Measurements from ENCODE around the gene NLRC5. TPM values are rescaled to one million over a fixed set of nuclear protein-coding genes. Genes with fewer than 3 reads are reported as not detected.

NLRC5 gene
- total RNA-seq, 1 donor from 2014 or later: 29.9 TPM

DNA sequence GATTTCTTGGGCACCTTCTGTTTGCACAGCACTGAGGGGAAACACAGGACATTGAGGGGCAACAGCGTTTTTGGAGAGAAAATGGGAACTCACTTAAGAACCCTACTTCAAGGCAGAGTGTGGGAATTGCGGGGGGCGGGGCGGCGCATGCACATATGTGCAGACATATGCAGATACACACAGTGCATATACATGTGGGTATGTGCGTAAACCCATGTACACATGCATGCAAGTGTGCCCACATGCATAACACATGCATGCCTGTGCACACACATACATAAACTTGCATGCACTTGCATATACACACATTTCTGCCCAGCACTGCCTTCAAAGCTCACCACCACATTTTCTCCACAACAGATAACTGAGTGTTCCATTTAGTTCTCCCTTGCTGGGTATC, 32.4 kb downstream of the NLRC5 start:
- Histone ChIP-seq H3K79me2 (ENCODE audit: insufficient read depth, low read length) (no peaks in the 10 kb centered on the region), H3K4me1 (ENCODE audit: insufficient read depth, low read length) (no peaks in the 10 kb centered on the region), H3K9ac (ENCODE audit: low read length) (no peak overlapping the region), H3K4me3 (ENCODE audit: insufficient read depth, low read depth, low read length) (no peak overlapping the region), H3K27me3 (ENCODE audit: insufficient read depth, low read length) (no peaks in the 10 kb centered on the region), H3K27ac (ENCODE audit: low read depth, low read length) (no peak overlapping the region), H3K36me3 (ENCODE audit: insufficient read depth, low read length) (peaks cover 13% of the 10 kb centered on the region), H3K4me2 (ENCODE audit: low read length) (no peak overlapping the region), H4K20me1 (ENCODE audit: insufficient read depth, low read length) (no peaks in the 10 kb centered on the region), H2AFZ (ENCODE audit: low read depth, low read length) (no peak overlapping the region), H3K9me3 (ENCODE audit: insufficient read depth, low read depth, low read length) (peaks cover 3% of the 10 kb centered on the region)
- Mint-ChIP-seq H3K4me3 (ENCODE audit: unreplicated experiment) (no peak overlapping the region), H3K4me1 (ENCODE audit: low read depth, unreplicated experiment) (no peaks in the 10 kb centered on the region), H3K27me3 (ENCODE audit: low read depth, unreplicated experiment) (peaks cover 9% of the 10 kb centered on the region), H3K36me3 (ENCODE audit: low read depth, unreplicated experiment) (peaks cover 66% of the 10 kb centered on the region), H3K9me3 (ENCODE audit: unreplicated experiment) (peaks cover 5% of the 10 kb centered on the region), H3K27ac (ENCODE audit: unreplicated experiment) (no peak overlapping the region)
- TF ChIP-seq EZH2 (IDR thresholded peaks at IDR 0.05; ENCODE audit: insufficient read depth, low read length): no peak
- TF ChIP-seq, protein P1, sequence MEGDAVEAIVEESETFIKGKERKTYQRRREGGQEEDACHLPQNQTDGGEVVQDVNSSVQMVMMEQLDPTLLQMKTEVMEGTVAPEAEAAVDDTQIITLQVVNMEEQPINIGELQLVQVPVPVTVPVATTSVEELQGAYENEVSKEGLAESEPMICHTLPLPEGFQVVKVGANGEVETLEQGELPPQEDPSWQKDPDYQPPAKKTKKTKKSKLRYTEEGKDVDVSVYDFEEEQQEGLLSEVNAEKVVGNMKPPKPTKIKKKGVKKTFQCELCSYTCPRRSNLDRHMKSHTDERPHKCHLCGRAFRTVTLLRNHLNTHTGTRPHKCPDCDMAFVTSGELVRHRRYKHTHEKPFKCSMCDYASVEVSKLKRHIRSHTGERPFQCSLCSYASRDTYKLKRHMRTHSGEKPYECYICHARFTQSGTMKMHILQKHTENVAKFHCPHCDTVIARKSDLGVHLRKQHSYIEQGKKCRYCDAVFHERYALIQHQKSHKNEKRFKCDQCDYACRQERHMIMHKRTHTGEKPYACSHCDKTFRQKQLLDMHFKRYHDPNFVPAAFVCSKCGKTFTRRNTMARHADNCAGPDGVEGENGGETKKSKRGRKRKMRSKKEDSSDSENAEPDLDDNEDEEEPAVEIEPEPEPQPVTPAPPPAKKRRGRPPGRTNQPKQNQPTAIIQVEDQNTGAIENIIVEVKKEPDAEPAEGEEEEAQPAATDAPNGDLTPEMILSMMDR (IDR thresholded peaks at IDR 0.05; ENCODE audit: insufficient read depth, low read depth, low read length): no peak
- no peak for FAIRE-seq
- DNase-seq (ENCODE audit: low read depth): no peak

DNA sequence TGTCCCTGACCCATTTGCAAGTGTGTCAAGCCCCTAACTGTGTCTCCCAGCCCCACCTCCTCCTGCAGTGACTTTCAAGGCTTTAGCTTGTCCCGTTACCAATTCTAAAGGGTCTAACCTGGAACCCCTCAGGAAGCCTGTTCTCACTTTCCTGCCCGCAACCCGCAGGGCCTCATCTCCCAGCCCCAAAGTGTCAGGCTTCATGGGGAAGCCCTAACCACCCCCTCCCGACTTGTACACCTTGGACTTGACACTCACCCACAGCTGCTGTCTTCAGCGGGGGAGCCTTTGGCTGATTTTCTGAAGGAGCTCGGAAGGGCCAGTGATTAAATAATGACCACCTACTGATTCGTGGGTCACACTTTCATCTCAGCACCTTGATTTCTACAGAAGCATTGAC, 33.1 kb downstream of the NLRC5 start:
- Histone ChIP-seq H4K20me1 (ENCODE audit: insufficient read depth, low read length) (no peaks in the 10 kb centered on the region), H2AFZ (ENCODE audit: low read depth, low read length) (no peak overlapping the region), H3K4me2 (ENCODE audit: low read length) (no peak overlapping the region), H3K27ac (ENCODE audit: low read depth, low read length) (no peak overlapping the region), H3K9me3 (ENCODE audit: insufficient read depth, low read depth, low read length) (no peaks in the 10 kb centered on the region), H3K27me3 (ENCODE audit: insufficient read depth, low read length) (no peaks in the 10 kb centered on the region), H3K9ac (ENCODE audit: low read length) (no peak overlapping the region), H3K4me1 (ENCODE audit: insufficient read depth, low read length) (no peaks in the 10 kb centered on the region), H3K79me2 (ENCODE audit: insufficient read depth, low read length) (no peaks in the 10 kb centered on the region), H3K36me3 (ENCODE audit: insufficient read depth, low read length) (peaks cover 13% of the 10 kb centered on the region), H3K4me3 (ENCODE audit: insufficient read depth, low read depth, low read length) (no peak overlapping the region)
- H3K9me3 Mint-ChIP-seq (ENCODE audit: unreplicated experiment): peaks cover 4% of the 10 kb centered on the region
- no peak for DNase-seq (ENCODE audit: low read depth)
- no peak overlapping the region for H3K4me3 Mint-ChIP-seq (ENCODE audit: unreplicated experiment)
- no peak for FAIRE-seq
- H3K27ac Mint-ChIP-seq (ENCODE audit: unreplicated experiment): no peak overlapping the region
- TF ChIP-seq, protein P1 (IDR thresholded peaks at IDR 0.05; ENCODE audit: insufficient read depth, low read depth, low read length): no peak
- TF ChIP-seq EZH2 (IDR thresholded peaks at IDR 0.05; ENCODE audit: insufficient read depth, low read length): no peak
- peaks cover 9% of the 10 kb centered on the region for H3K27me3 Mint-ChIP-seq (ENCODE audit: low read depth, unreplicated experiment)
- peaks cover 5% of the 10 kb centered on the region for H3K4me1 Mint-ChIP-seq (ENCODE audit: low read depth, unreplicated experiment)
- H3K36me3 Mint-ChIP-seq (ENCODE audit: low read depth, unreplicated experiment): peaks cover 61% of the 10 kb centered on the region

DNA sequence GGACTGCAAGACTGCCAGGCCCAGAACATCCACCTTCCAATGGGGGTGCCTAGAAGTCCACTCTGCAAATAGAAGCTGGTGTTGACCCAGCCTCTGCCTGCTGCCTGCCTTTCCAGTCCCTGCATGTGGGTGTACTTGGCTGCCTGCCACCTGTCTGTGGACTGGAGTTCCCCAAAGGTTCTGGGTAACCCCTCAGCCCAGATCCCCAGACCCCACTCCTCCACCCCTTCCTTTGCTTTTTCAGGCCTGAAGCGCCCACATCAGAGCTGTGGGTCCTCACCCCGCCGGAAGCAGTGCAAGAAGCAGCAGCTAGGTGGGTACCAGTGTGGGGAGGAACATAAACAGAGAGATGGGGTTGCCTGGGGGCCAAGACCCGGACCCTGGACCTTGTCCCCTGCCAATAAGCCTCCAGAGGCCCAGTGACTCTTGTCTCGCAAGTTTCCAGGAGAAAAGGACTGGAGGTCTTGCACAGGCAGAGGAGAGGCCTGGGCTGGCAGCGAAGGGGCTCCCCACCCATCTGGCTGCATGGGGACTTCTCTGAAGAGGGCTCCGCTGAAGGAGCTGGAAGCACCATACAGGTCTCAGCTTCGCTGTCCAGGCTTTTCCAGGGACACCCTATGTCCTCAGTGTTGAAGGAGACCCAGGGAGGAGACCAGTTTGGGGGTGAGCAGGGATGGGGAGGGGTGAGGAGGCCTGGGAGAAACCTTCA, 34.3 kb downstream of the NLRC5 start:
- Mint-ChIP-seq H3K27ac (ENCODE audit: unreplicated experiment) (no peak overlapping the region), H3K4me3 (ENCODE audit: unreplicated experiment) (no peak overlapping the region), H3K4me1 (ENCODE audit: low read depth, unreplicated experiment) (peaks cover 13% of the 10 kb centered on the region), H3K9me3 (ENCODE audit: unreplicated experiment) (peaks cover 4% of the 10 kb centered on the region), H3K27me3 (ENCODE audit: low read depth, unreplicated experiment) (peaks cover 9% of the 10 kb centered on the region), H3K36me3 (ENCODE audit: low read depth, unreplicated experiment) (peaks cover 56% of the 10 kb centered on the region)
- Histone ChIP-seq H3K27ac (ENCODE audit: low read depth, low read length) (no peak overlapping the region), H2AFZ (ENCODE audit: low read depth, low read length) (no peak overlapping the region), H3K36me3 (ENCODE audit: insufficient read depth, low read length) (peaks cover 13% of the 10 kb centered on the region), H3K4me1 (ENCODE audit: insufficient read depth, low read length) (peaks cover 2% of the 10 kb centered on the region), H3K9ac (ENCODE audit: low read length) (no peak overlapping the region), H3K4me3 (ENCODE audit: insufficient read depth, low read depth, low read length) (no peak overlapping the region), H4K20me1 (ENCODE audit: insufficient read depth, low read length) (no peaks in the 10 kb centered on the region), H3K9me3 (ENCODE audit: insufficient read depth, low read depth, low read length) (no peaks in the 10 kb centered on the region), H3K79me2 (ENCODE audit: insufficient read depth, low read length) (no peaks in the 10 kb centered on the region), H3K4me2 (ENCODE audit: low read length) (no peak overlapping the region), H3K27me3 (ENCODE audit: insufficient read depth, low read length) (no peaks in the 10 kb centered on the region)
- TF ChIP-seq, protein P1 (IDR thresholded peaks at IDR 0.05; ENCODE audit: insufficient read depth, low read depth, low read length): no peak
- no peak for TF ChIP-seq EZH2 (IDR thresholded peaks at IDR 0.05; ENCODE audit: insufficient read depth, low read length)
- DNase-seq (ENCODE audit: low read depth): no peak
- no peak for FAIRE-seq
